Mammary epithelial cell (primary cell): ENCODE results near the gene RRM1.

Experiments
- EZH2 ChIP-seq: IDR thresholded peaks from 2 replicates; pipeline ENCODE4 v1.6.1; 2012; ENCODE audit warnings: low read length, inconsistent platforms, borderline replicate concordance
- TF ChIP-seq, protein P1 (sequence below), 2 donors: IDR thresholded peaks in 1 of 2; conservative IDR thresholded peaks in 1 of 2; 2 replicates each; pipeline ENCODE4 v1.5.1; 2011 to 2012; ENCODE audit warnings: inconsistent platforms in 2 of 2, low read length in 2 of 2, mild to moderate bottlenecking in 2 of 2, control low read depth in 1 of 2, low read depth in 1 of 2; ENCODE audit not compliant: insufficient read depth in 1 of 2; ENCODE audit errors: extremely low read depth in 1 of 2

DNA sequence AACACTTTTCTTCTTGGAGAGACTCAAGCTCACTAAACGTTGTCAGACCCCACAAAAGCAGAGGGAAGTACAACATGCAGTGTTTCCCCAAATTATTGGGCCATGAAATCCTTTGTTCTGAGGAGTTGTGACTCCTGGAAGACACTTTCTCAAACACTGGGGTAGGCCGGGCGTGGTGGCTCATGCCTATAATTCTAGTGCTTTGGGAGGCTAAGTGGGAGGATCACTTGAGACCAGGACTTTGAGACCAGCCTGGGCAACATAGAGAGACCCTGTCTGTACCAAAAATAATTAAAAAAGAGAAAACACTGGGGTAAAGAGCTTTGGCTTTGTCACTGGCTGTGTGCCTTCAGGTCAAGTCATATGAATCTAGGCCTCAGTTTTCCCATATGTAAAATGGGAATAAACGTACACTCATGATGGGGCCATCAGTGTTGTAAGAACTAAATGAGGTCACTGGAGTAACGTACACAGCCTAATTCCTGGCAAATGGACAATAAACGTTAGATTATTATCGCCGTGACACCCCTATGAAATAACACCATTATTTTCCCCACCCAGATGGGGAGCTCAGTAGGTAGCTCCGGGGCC lies 92.0 kb downstream of the RRM1 start:
- TF ChIP-seq, protein P1, sequence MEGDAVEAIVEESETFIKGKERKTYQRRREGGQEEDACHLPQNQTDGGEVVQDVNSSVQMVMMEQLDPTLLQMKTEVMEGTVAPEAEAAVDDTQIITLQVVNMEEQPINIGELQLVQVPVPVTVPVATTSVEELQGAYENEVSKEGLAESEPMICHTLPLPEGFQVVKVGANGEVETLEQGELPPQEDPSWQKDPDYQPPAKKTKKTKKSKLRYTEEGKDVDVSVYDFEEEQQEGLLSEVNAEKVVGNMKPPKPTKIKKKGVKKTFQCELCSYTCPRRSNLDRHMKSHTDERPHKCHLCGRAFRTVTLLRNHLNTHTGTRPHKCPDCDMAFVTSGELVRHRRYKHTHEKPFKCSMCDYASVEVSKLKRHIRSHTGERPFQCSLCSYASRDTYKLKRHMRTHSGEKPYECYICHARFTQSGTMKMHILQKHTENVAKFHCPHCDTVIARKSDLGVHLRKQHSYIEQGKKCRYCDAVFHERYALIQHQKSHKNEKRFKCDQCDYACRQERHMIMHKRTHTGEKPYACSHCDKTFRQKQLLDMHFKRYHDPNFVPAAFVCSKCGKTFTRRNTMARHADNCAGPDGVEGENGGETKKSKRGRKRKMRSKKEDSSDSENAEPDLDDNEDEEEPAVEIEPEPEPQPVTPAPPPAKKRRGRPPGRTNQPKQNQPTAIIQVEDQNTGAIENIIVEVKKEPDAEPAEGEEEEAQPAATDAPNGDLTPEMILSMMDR (conservative IDR thresholded peaks at IDR 0.05 in 1 of 2, IDR thresholded peaks at IDR 0.05 in 1 of 2; ENCODE audit: extremely low read depth in 1 of 2, insufficient read depth in 1 of 2, low read depth in 1 of 2, low read length in 2 of 2) = no peak
- no peak for TF ChIP-seq EZH2
